GM12864 (cell line): Measurements from ENCODE around the gene MYRF.

Source experiments
- DNase-seq: peaks from one replicate; pipeline ENCODE4 v3.0.0-alpha.2; 2011; ENCODE audit warnings: low read depth
- H3K4me3 ChIP-seq: 2 replicates; pipeline ENCODE4 v1.5.1; 2011; ENCODE audit warnings: mild to moderate bottlenecking, low read depth, low read length, control low read depth
- CTCF ChIP-seq: IDR thresholded peaks from 2 replicates; pipeline ENCODE4 v1.5.1; 2011; ENCODE audit warnings: low read depth, mild to moderate bottlenecking, moderate library complexity, low read length, control low read depth, inconsistent platforms; ENCODE audit errors: missing control alignments

MYRF gene

GRCh38 chr11:61769169-61769920, 16.9 kb downstream of the MYRF start:
- TF ChIP-seq CTCF = peak; percentile 14
- H3K4me3 ChIP-seq = no peak overlapping the region
- DNase-seq = no peak

- no peak for DNase-seq
- no peak overlapping the region for H3K4me3 ChIP-seq
- no peak for TF ChIP-seq CTCF
Measured at GRCh38 chr11:61769946-61770683, 17.7 kb downstream of the MYRF start.

GRCh38 chr11:61771195-61771894, 18.9 kb downstream of the MYRF start:
- no peak overlapping the region for H3K4me3 ChIP-seq
- no peak for DNase-seq
- TF ChIP-seq CTCF = no peak

- DNase-seq = no peak
- TF ChIP-seq CTCF = no peak
Measured at GRCh38 chr11:61771985-61772455, 19.6 kb downstream of the MYRF start.

GRCh38 chr11:61773356-61773755, 20.9 kb downstream of the MYRF start:
- TF ChIP-seq CTCF = no peak
- no peak overlapping the region for H3K4me3 ChIP-seq
- DNase-seq = no peak

More at GRCh38 chr11:61771985-61772455, 19.6 kb downstream of the MYRF start:
- no peak overlapping the region for H3K4me3 ChIP-seq

- DNase-seq = no peak
- H3K4me3 ChIP-seq = no peak overlapping the region
- TF ChIP-seq CTCF = no peak
Measured at GRCh38 chr11:61773809-61774208, 21.4 kb downstream of the MYRF start.
